HepG2 (cell line): Measurements from ENCODE around the gene DUS2. TPM values are rescaled to one million over a fixed set of nuclear protein-coding genes. Genes with fewer than 3 reads are reported as not detected.
A peak's percentile ranks its signal among the peaks of the same experiment; 100 is the strongest.

ENCODE experiments used
- ATF2 ChIP-seq: sonication (generic); formaldehyde crosslinking; IDR thresholded peaks from 2 replicates; pipeline ENCODE4 v1.4.0; 2020; ENCODE audit warnings: missing genetic modification reagents
- BHLHE40 ChIP-seq: IDR thresholded peaks from 2 replicates; pipeline ENCODE4 v1.6.1; 2011; ENCODE audit warnings: low read length, improper control_type of control experiment
- CSRNP2 ChIP-seq: sonication (generic); formaldehyde crosslinking; conservative IDR thresholded peaks from 2 replicates; pipeline ENCODE4 v1.8.0; 2022; ENCODE audit warnings: low read depth, missing genetic modification reagents
- FOXJ3 ChIP-seq: sonication (generic); formaldehyde crosslinking; IDR thresholded peaks from 2 replicates; pipeline ENCODE4 v1.4.0; 2020; ENCODE audit warnings: missing genetic modification reagents, mild to moderate bottlenecking, borderline replicate concordance
- HMGXB3 ChIP-seq: sonication (generic); formaldehyde crosslinking; IDR thresholded peaks from 2 replicates; pipeline ENCODE4 v1.4.0; 2020; ENCODE audit warnings: missing genetic modification reagents, borderline replicate concordance
- HOXD1 ChIP-seq: sonication (generic); formaldehyde crosslinking; IDR thresholded peaks from 2 replicates; pipeline ENCODE4 v1.5.0; 2020; ENCODE audit warnings: missing genetic modification reagents
- KDM1A ChIP-seq: IDR thresholded peaks from 2 replicates; pipeline ENCODE4 v1.6.1; 2016; ENCODE audit warnings: missing compliant biosample characterization
- MBNL3 ChIP-seq: fragments of 250-450 bp; sonication (Bioruptor Pico); conservative IDR thresholded peaks from 2 replicates; pipeline ENCODE4 v1.8.0; 2022; ENCODE audit warnings: mild to moderate bottlenecking, inconsistent platforms
- NCOA2 ChIP-seq: sonication (generic); formaldehyde crosslinking; IDR thresholded peaks from 2 replicates; pipeline ENCODE4 v1.8.0; 2022; ENCODE audit warnings: inconsistent platforms
- PLRG1 ChIP-seq: fragments of 450-650 bp; conservative IDR thresholded peaks from 2 replicates; pipeline ENCODE4 v1.6.1; 2016
- RFXAP ChIP-seq: sonication (generic); formaldehyde crosslinking; IDR thresholded peaks from 2 replicates; pipeline ENCODE4 v1.4.0; 2020; ENCODE audit warnings: missing genetic modification reagents, borderline replicate concordance
- ZBTB39 ChIP-seq: sonication (generic); formaldehyde crosslinking; IDR thresholded peaks from 2 replicates; pipeline ENCODE4 v1.5.0; 2020; ENCODE audit warnings: missing genetic modification reagents
- ZC3H13 ChIP-seq: sonication (generic); formaldehyde crosslinking; IDR thresholded peaks from 2 replicates; pipeline ENCODE4 v1.8.1; 2023; ENCODE audit warnings: mild to moderate bottlenecking, missing genetic modification reagents, moderate library complexity
- ZNF432 ChIP-seq: sonication (generic); formaldehyde crosslinking; IDR thresholded peaks from 2 replicates; pipeline ENCODE4 v1.5.0; 2020; ENCODE audit warnings: missing genetic modification reagents, mild to moderate bottlenecking, borderline replicate concordance
- ZNF580 ChIP-seq: IDR thresholded peaks from 2 replicates; pipeline ENCODE4 v1.6.1; 2016; ENCODE audit warnings: low read depth, borderline replicate concordance
- polyA plus RNA-seq, 8 experiments: library from polyadenylated mRNA; depleted of rRNA in 3 of 8; stranded (reverse) in 7 of 8; unstranded in 1 of 8; fragments of >200 nt; fragmentation: Illumina TruSeq in 4 of 8; extraction: Trizol in 4 of 8; gene quantifications; 2 replicates each; pipeline versions ENCODE4 v1.2.1 to v1.2.3, GENCODE V29; 2011 to 2016; ENCODE audit warnings: low read depth in 4 of 8, missing spikeins in 1 of 8, mixed read lengths in 1 of 8; ENCODE audit not compliant: insufficient read depth in 1 of 8
- total RNA-seq, 5 experiments: library from RNA; depleted of rRNA; stranded (reverse); fragments of >200 nt; fragmentation: Illumina TruSeq; extraction: Trizol; gene quantifications; 2 replicates each; pipeline ENCODE4 v1.2.3, GENCODE V29; 2016; ENCODE audit warnings: low read depth in 1 of 5
- TF ChIP-seq, protein P1 (sequence below): sonication (generic); formaldehyde crosslinking; IDR thresholded peaks from 2 replicates; pipeline ENCODE4 v1.8.1; 2022; ENCODE audit warnings: mild to moderate bottlenecking, missing genetic modification reagents

DUS2 gene
- total and polyA plus RNA-seq, 2 of the 13 experiments (the other 11 are each of a cell fraction or from before 2014, with no cell fraction given), result 17.8 to 25.1 TPM

- peak; percentile 93 for TF ChIP-seq HMGXB3 (CRISPR knock-in tag)
- TF ChIP-seq ZNF580 (CRISPR knock-in tag), result peak; percentile 92; the same call in 1 of the 2 replicates
- no peak for TF ChIP-seq PLRG1
- no peak for TF ChIP-seq MBNL3 (CRISPR knock-in tag)
- no peak; the same call in 1 of the 2 replicates for TF ChIP-seq KDM1A (CRISPR knock-in tag)
- TF ChIP-seq HOXD1 (CRISPR knock-in tag), result peak; percentile 91
- TF ChIP-seq CSRNP2 (CRISPR knock-in tag), result no peak
- peak; percentile 97 for TF ChIP-seq ATF2 (CRISPR knock-in tag)
- TF ChIP-seq, protein P1, sequence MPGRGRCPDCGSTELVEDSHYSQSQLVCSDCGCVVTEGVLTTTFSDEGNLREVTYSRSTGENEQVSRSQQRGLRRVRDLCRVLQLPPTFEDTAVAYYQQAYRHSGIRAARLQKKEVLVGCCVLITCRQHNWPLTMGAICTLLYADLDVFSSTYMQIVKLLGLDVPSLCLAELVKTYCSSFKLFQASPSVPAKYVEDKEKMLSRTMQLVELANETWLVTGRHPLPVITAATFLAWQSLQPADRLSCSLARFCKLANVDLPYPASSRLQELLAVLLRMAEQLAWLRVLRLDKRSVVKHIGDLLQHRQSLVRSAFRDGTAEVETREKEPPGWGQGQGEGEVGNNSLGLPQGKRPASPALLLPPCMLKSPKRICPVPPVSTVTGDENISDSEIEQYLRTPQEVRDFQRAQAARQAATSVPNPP, result peak; percentile 97; the same call in 1 of the 2 replicates
- 0 out of 2 replicates have a peak, but pooled peaks have one; percentile 25 for TF ChIP-seq BHLHE40
- no peak for TF ChIP-seq ZBTB39 (CRISPR knock-in tag)
- peak; percentile 71; the same call in 1 of the 2 replicates for TF ChIP-seq FOXJ3 (CRISPR knock-in tag)
- TF ChIP-seq ZC3H13 (CRISPR knock-in tag), result peak; percentile 65; the same call in 1 of the 2 replicates
- peak; percentile 59 for TF ChIP-seq RFXAP (CRISPR knock-in tag)
- TF ChIP-seq NCOA2 (CRISPR knock-in tag), result peak; percentile 59
- TF ChIP-seq ZNF432 (CRISPR knock-in tag), result no peak; the same call in 1 of the 2 replicates
Measured at GRCh38 chr16:68022728-68023537, at the start of gene DUS2, which contains the start of gene DDX28 (continued).
